Measurements from ENCODE around the gene BRME1. TPM values are rescaled to one million over a fixed set of nuclear protein-coding genes. Genes with fewer than 3 reads are reported as not detected.

Gene BRME1
- total RNA-seq, 1 donor from 2014 or later = 4.6 TPM

DNA sequence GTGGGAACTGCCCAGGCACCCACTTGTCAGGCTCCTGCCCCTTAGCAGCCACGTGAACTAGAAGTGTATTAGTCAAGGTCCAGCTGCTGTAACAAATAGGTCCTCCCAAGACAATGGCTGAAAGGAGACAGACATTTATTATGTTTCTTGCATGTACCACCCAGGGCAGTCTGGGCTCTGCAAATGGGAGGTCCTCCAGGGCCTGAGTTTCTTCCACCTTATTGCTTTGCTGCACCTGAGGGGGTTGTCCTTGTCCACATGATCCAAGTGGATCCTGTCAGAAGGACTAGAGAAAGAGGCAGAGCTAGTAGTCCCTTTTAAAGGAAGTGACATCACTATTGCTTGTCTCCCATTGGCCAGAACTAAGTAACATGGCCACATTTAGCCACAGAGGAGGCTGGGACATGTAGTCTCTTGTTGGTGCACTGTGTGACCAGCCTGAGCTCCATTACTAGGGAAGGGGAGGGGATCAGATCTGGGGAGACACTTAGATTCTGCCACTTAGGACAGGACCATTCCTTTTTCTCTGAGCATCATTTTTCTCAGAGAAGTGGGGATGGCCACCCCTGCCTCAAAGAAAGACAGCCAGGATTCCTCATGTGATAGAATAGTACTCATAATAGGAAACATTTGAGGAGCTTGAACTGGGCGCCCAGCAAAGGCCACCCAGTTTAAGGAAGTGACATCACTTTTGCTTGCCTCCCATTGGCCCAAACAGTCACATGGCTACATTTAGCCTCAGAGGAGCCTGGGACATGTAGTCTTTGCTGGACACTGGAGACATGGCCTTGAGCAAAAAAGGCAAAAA, 15.2 kb upstream of the BRME1 start:
- H3K4me3 Mint-ChIP-seq (ENCODE audit: unreplicated experiment) = no peak overlapping the region
- H3K27ac Mint-ChIP-seq (ENCODE audit: unreplicated experiment) = no peak overlapping the region
- H3K36me3 Mint-ChIP-seq (ENCODE audit: unreplicated experiment) = peaks cover 11% of the 10 kb centered on the region
- H3K27me3 Mint-ChIP-seq (ENCODE audit: unreplicated experiment) = peaks cover 2% of the 10 kb centered on the region
- H3K4me1 Mint-ChIP-seq (ENCODE audit: low read depth, unreplicated experiment) = no peaks in the 10 kb centered on the region
- no peak for DNase-seq
- H3K9me3 Mint-ChIP-seq (ENCODE audit: unreplicated experiment) = peaks cover 4% of the 10 kb centered on the region
- TF ChIP-seq, protein P1, sequence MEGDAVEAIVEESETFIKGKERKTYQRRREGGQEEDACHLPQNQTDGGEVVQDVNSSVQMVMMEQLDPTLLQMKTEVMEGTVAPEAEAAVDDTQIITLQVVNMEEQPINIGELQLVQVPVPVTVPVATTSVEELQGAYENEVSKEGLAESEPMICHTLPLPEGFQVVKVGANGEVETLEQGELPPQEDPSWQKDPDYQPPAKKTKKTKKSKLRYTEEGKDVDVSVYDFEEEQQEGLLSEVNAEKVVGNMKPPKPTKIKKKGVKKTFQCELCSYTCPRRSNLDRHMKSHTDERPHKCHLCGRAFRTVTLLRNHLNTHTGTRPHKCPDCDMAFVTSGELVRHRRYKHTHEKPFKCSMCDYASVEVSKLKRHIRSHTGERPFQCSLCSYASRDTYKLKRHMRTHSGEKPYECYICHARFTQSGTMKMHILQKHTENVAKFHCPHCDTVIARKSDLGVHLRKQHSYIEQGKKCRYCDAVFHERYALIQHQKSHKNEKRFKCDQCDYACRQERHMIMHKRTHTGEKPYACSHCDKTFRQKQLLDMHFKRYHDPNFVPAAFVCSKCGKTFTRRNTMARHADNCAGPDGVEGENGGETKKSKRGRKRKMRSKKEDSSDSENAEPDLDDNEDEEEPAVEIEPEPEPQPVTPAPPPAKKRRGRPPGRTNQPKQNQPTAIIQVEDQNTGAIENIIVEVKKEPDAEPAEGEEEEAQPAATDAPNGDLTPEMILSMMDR (IDR thresholded peaks at IDR 0.05; ENCODE audit: partially characterized antibody, unreplicated experiment) = no peak

- Mint-ChIP-seq H3K27me3 (ENCODE audit: unreplicated experiment) (peaks cover 2% of the 10 kb centered on the region), H3K36me3 (ENCODE audit: unreplicated experiment) (peaks cover 11% of the 10 kb centered on the region), H3K9me3 (ENCODE audit: unreplicated experiment) (peaks cover 4% of the 10 kb centered on the region), H3K27ac (ENCODE audit: unreplicated experiment) (no peak overlapping the region), H3K4me3 (ENCODE audit: unreplicated experiment) (no peak overlapping the region), H3K4me1 (ENCODE audit: low read depth, unreplicated experiment) (no peaks in the 10 kb centered on the region)
- TF ChIP-seq, protein P1 (IDR thresholded peaks at IDR 0.05; ENCODE audit: partially characterized antibody, unreplicated experiment) = no peak
- no peak for DNase-seq
Measured at GRCh38 chr19:13920524-13920923, 14.6 kb upstream of the BRME1 start.

DNA sequence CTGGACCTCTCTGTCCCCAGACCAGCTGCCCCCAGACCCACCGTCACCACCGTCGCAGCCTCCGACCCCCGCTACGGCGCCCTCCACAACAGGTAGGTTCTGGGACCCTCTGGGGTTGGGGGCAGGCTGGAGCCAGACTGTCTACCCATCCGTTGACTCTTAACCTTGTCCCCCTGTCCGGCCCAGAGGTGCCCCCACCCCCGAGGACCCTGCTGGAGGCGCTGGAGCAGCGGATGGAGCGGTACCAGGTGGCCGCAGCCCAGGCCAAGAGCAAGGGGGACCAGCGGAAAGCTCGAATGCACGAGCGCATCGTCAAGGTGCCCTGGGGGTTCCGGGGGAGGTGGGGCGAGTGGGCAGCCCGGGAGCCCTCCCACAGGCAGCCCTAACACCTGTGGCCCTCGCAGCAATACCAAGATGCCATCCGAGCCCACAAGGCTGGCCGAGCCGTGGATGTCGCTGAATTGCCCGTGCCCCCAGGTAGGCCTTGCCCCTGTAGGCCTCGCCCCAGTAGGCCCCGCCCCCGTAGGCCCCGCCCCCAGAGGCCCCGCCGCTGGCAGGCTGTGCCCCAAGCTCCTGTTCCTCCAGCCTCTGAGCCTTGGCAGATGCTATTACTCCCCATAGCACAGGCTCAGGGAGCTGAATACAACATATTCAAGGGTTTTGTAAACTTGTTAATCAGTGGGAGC, 13.0 kb upstream of the BRME1 start:
- H3K4me3 Mint-ChIP-seq (ENCODE audit: unreplicated experiment) = no peak overlapping the region
- TF ChIP-seq, protein P1 (IDR thresholded peaks at IDR 0.05; ENCODE audit: partially characterized antibody, unreplicated experiment) = no peak

GRCh38 chr19:13917888-13918406, 12.0 kb upstream of the BRME1 start:
- peaks cover 2% of the 10 kb centered on the region for H3K9me3 Mint-ChIP-seq (ENCODE audit: unreplicated experiment)
- H3K27me3 Mint-ChIP-seq (ENCODE audit: unreplicated experiment) = peaks cover 2% of the 10 kb centered on the region
- TF ChIP-seq, protein P1 (IDR thresholded peaks at IDR 0.05; ENCODE audit: partially characterized antibody, unreplicated experiment) = no peak
- H3K4me1 Mint-ChIP-seq (ENCODE audit: low read depth, unreplicated experiment) = no peaks in the 10 kb centered on the region
- no peak for DNase-seq
- peaks cover 7% of the 10 kb centered on the region for H3K36me3 Mint-ChIP-seq (ENCODE audit: unreplicated experiment)
- no peak overlapping the region for H3K4me3 Mint-ChIP-seq (ENCODE audit: unreplicated experiment)
- no peak overlapping the region for H3K27ac Mint-ChIP-seq (ENCODE audit: unreplicated experiment)

More for the DNA sequence above, 13.0 kb upstream of the BRME1 start:
- Mint-ChIP-seq H3K4me1 (ENCODE audit: low read depth, unreplicated experiment) (no peaks in the 10 kb centered on the region), H3K27me3 (ENCODE audit: unreplicated experiment) (peaks cover 2% of the 10 kb centered on the region), H3K9me3 (ENCODE audit: unreplicated experiment) (peaks cover 3% of the 10 kb centered on the region), H3K36me3 (ENCODE audit: unreplicated experiment) (peaks cover 11% of the 10 kb centered on the region), H3K27ac (ENCODE audit: unreplicated experiment) (no peak overlapping the region)
- DNase-seq = no peak
